ENCODE measurements around the gene PKD1L1. TPM values are rescaled to one million over a fixed set of nuclear protein-coding genes. Genes with fewer than 3 reads are reported as not detected.

PKD1L1 gene
- total RNA-seq, 1 experiment from 2014 or later, result not detected

DNA sequence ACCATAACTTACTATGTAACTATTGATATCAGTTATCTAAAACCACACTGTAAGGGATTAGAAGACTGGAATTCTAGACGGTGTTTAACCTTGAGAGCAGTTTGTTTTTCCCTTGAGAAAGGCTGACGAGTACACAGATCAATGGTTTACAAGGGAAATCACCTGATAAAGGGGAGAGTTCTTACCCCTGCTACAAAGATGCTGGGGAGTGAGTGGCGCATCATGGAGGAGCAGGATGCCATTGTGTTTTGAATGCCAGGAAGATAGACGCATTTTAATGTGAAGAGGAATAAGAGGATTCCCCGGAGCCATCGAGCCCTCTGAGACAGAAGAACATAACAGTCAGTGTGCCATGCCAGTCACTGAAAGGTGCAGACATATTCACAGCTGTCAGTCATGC is 145.2 kb downstream of the PKD1L1 start:
- ChIA-PET POLR2A (ENCODE audit: low non-redundant PET) (no interaction called here), CTCF (no interaction called here)
- H3K27me3 ChIP-seq (replicated peaks; ENCODE audit: insufficient read depth, low read depth, low read length, poor library complexity), result no peaks in the 10 kb centered on the region
- H3K27ac ChIP-seq (ENCODE audit: low read depth, low read length, poor library complexity, severe bottlenecking), result no peak overlapping the region
- intact Hi-C loops (cut with micrococcal nuclease; ENCODE audit: unreplicated experiment), result no loop called here
- DNase-seq (ENCODE audit: low spot score), result no peak
- BruUV-seq (replicated peaks), result no TSS peak
- no peaks in the 10 kb centered on the region for H3K36me3 ChIP-seq (ENCODE audit: insufficient read depth, low read length, poor library complexity, severe bottlenecking)
- TF ChIP-seq EZH2 (IDR thresholded peaks at IDR 0.05; ENCODE audit: borderline replicate concordance, low read depth, low read length, poor library complexity, severe bottlenecking), result no peak
- TF ChIP-seq, protein P1, sequence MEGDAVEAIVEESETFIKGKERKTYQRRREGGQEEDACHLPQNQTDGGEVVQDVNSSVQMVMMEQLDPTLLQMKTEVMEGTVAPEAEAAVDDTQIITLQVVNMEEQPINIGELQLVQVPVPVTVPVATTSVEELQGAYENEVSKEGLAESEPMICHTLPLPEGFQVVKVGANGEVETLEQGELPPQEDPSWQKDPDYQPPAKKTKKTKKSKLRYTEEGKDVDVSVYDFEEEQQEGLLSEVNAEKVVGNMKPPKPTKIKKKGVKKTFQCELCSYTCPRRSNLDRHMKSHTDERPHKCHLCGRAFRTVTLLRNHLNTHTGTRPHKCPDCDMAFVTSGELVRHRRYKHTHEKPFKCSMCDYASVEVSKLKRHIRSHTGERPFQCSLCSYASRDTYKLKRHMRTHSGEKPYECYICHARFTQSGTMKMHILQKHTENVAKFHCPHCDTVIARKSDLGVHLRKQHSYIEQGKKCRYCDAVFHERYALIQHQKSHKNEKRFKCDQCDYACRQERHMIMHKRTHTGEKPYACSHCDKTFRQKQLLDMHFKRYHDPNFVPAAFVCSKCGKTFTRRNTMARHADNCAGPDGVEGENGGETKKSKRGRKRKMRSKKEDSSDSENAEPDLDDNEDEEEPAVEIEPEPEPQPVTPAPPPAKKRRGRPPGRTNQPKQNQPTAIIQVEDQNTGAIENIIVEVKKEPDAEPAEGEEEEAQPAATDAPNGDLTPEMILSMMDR (conservative IDR thresholded peaks at IDR 0.05; ENCODE audit: low read depth, low read length), result no peak
- no peak overlapping the region for H3K4me3 ChIP-seq (ENCODE audit: low read depth, low read length, poor library complexity, severe bottlenecking)
- no peaks in the 10 kb centered on the region for H3K9me3 ChIP-seq (ENCODE audit: low read depth, low read length, poor library complexity, severe bottlenecking)
- H3K4me1 ChIP-seq (ENCODE audit: insufficient read depth, low read length, poor library complexity, severe bottlenecking), result no peaks in the 10 kb centered on the region

DNA sequence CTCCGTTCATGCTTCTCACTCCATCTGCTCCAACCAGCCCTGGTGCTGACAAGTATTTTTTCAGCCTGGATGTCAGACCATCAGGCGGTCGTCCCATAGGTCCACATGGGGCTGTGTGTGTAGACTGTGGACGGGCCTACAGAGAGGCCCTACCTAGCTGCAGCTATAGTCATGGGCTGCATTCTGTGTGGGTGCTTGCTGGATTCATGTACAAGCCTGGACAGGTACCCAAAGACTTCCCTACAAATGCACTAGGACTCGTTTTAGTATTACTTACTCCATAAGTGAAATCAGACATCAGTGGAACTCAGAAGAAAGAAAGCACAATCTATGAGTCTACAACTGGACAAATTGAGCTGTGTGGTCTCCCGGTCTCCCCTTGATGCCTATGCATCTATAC is 146.8 kb downstream of the PKD1L1 start:
- Histone ChIP-seq H3K9me3 (ENCODE audit: low read depth, low read length, poor library complexity, severe bottlenecking) (no peaks in the 10 kb centered on the region), H3K4me3 (ENCODE audit: low read depth, low read length, poor library complexity, severe bottlenecking) (no peak overlapping the region), H3K36me3 (ENCODE audit: insufficient read depth, low read length, poor library complexity, severe bottlenecking) (no peaks in the 10 kb centered on the region), H3K4me1 (ENCODE audit: insufficient read depth, low read length, poor library complexity, severe bottlenecking) (no peaks in the 10 kb centered on the region), H3K27ac (ENCODE audit: low read depth, low read length, poor library complexity, severe bottlenecking) (no peak overlapping the region), H3K27me3 (replicated peaks; ENCODE audit: insufficient read depth, low read depth, low read length, poor library complexity) (no peaks in the 10 kb centered on the region)
- TF ChIP-seq, protein P1 (conservative IDR thresholded peaks at IDR 0.05; ENCODE audit: low read depth, low read length), result no peak
- no peak for TF ChIP-seq EZH2 (IDR thresholded peaks at IDR 0.05; ENCODE audit: borderline replicate concordance, low read depth, low read length, poor library complexity, severe bottlenecking)
- no TSS peak for BruUV-seq (replicated peaks)
- intact Hi-C loops (cut with micrococcal nuclease; ENCODE audit: unreplicated experiment), result no loop called here
- CTCF ChIA-PET, result no interaction called here
- no peak for DNase-seq (ENCODE audit: low spot score)
- POLR2A ChIA-PET (ENCODE audit: low non-redundant PET), result no interaction called here

DNA sequence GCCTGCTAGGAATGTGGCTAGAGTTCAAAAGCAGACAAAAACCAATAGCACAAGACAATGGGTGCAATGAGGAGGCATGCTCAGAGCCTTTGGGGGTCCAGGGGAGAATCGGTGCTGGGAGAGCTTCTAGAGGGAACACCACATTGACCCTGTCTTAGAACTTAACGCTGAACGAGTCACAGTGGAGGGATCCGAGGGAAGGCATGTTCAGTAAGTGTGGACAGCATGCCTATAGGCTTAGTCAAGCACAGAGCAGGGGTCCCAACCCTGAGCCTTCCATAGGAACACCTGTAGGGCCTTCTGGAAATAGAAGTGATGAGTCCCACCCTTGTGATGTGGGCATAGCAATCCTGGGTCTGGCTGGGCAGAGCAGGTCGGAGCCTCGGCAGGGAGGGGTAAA is 148.7 kb downstream of the PKD1L1 start:
- Histone ChIP-seq H3K27me3 (replicated peaks; ENCODE audit: insufficient read depth, low read depth, low read length, poor library complexity) (no peaks in the 10 kb centered on the region), H3K36me3 (ENCODE audit: insufficient read depth, low read length, poor library complexity, severe bottlenecking) (no peaks in the 10 kb centered on the region), H3K4me3 (ENCODE audit: low read depth, low read length, poor library complexity, severe bottlenecking) (no peak overlapping the region), H3K27ac (ENCODE audit: low read depth, low read length, poor library complexity, severe bottlenecking) (no peak overlapping the region), H3K9me3 (ENCODE audit: low read depth, low read length, poor library complexity, severe bottlenecking) (no peaks in the 10 kb centered on the region), H3K4me1 (ENCODE audit: insufficient read depth, low read length, poor library complexity, severe bottlenecking) (no peaks in the 10 kb centered on the region)
- TF ChIP-seq EZH2 (IDR thresholded peaks at IDR 0.05; ENCODE audit: borderline replicate concordance, low read depth, low read length, poor library complexity, severe bottlenecking), result no peak
- TF ChIP-seq, protein P1 (conservative IDR thresholded peaks at IDR 0.05; ENCODE audit: low read depth, low read length), result no peak
- CTCF ChIA-PET, result no interaction called here
- no TSS peak for BruUV-seq (replicated peaks)
- POLR2A ChIA-PET (ENCODE audit: low non-redundant PET), result no interaction called here
- intact Hi-C loops (cut with micrococcal nuclease; ENCODE audit: unreplicated experiment), result no loop called here
- no peak for DNase-seq (ENCODE audit: low spot score)
